Stomach (tissue), 4 donors: ENCODE data around the gene GPR89B.
"Not testable (repeated sequence)": the region's sequence is repeated elsewhere in the genome, so short reads cannot be mapped to it uniquely, and the experiment has no call there.

Source experiments
- EP300 ChIP-seq: sonication (generic); formaldehyde crosslinking; IDR thresholded peaks from one replicate; pipeline ENCODE4 v1.6.1; 2017; ENCODE audit warnings: antibody characterized with exemption
- POLR2A ChIP-seq, 4 donors: fragments of 450-650 bp; IDR thresholded peaks; one replicate each; pipeline ENCODE4 v1.6.1; 2016; ENCODE audit warnings: antibody characterized with exemption in 4 of 4, control low read depth in 2 of 4, mild to moderate bottlenecking in 1 of 4, moderate library complexity in 1 of 4
- TF ChIP-seq, protein P1 (sequence below), 7 experiments: fragments of 450-650 bp in 4 of 7; fragments of 200-600 bp in 3 of 7; sonication (generic) in 3 of 7; IDR thresholded peaks; one replicate each; pipeline ENCODE4 v1.5.1; 2016 to 2019; ENCODE audit warnings: antibody characterized with exemption in 7 of 7, control low read depth in 2 of 7, mild to moderate bottlenecking in 1 of 7

DNA sequence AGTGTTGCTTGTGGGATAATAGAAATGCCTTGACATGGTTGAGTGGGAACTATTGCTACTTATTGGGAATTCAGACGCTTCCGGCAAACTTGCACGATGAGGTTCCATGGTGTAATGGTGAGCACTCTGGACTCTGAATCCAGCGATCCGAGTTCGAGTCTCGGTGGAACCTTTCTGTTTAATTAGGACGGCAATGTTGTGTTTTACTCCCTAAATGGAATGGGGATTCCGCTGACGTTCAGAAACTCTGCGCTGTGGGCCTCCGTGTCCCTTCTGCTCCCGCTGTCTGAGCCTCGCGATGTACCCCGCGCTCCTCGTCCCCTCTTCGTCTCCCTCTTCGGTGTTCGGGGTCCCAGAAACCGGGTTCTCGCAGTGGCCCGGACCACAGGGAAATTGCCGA lies 104.5 kb downstream of the GPR89B start:
- TF ChIP-seq POLR2A (IDR thresholded peaks at IDR 0.05); EP300: not testable (repeated sequence)
- TF ChIP-seq, protein P1, sequence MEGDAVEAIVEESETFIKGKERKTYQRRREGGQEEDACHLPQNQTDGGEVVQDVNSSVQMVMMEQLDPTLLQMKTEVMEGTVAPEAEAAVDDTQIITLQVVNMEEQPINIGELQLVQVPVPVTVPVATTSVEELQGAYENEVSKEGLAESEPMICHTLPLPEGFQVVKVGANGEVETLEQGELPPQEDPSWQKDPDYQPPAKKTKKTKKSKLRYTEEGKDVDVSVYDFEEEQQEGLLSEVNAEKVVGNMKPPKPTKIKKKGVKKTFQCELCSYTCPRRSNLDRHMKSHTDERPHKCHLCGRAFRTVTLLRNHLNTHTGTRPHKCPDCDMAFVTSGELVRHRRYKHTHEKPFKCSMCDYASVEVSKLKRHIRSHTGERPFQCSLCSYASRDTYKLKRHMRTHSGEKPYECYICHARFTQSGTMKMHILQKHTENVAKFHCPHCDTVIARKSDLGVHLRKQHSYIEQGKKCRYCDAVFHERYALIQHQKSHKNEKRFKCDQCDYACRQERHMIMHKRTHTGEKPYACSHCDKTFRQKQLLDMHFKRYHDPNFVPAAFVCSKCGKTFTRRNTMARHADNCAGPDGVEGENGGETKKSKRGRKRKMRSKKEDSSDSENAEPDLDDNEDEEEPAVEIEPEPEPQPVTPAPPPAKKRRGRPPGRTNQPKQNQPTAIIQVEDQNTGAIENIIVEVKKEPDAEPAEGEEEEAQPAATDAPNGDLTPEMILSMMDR (IDR thresholded peaks at IDR 0.05) = not testable (repeated sequence)
